Lower lobe of right lung (tissue), 2 donors: Measurements from ENCODE around the gene ESAM. TPM values are rescaled to one million over a fixed set of nuclear protein-coding genes. Genes with fewer than 3 reads are reported as not detected.

Experiments
- ATAC-seq, 2 donors: fragments of 200-7000 bp; cut with Tn5 transposase; one replicate each; pipeline ENCODE4 v1.9.1; 2020 to 2022; ENCODE audit warnings: mild to moderate bottlenecking in 2 of 2, moderate library complexity in 2 of 2
- DNase-seq: peaks from one replicate; pipeline ENCODE4 v3.0.0-alpha.2; 2020
- H3K27ac ChIP-seq: fragments of 200-600 bp; one replicate; pipeline ENCODE4 v1.8.0; 2022
- H3K27me3 ChIP-seq: fragments of 200-600 bp; one replicate; pipeline ENCODE4 v1.8.0; 2022; ENCODE audit warnings: low read depth
- H3K36me3 ChIP-seq: fragments of 200-600 bp; one replicate; pipeline ENCODE4 v1.8.0; 2022; ENCODE audit warnings: mild to moderate bottlenecking
- H3K4me1 ChIP-seq: fragments of 200-600 bp; one replicate; pipeline ENCODE4 v1.8.0; 2022
- H3K4me3 ChIP-seq: fragments of 200-600 bp; one replicate; pipeline ENCODE4 v1.8.0; 2022; ENCODE audit warnings: mild to moderate bottlenecking
- H3K9me3 ChIP-seq: fragments of 200-600 bp; one replicate; pipeline ENCODE4 v1.8.0; 2022
- CTCF ChIP-seq: fragments of 200-600 bp; IDR thresholded peaks from one replicate; pipeline ENCODE4 v1.8.0; 2022; ENCODE audit warnings: antibody characterized with exemption, mild to moderate bottlenecking
- intact Hi-C: fragments of 100-400 bp; cut with DNase I; formaldehyde crosslinking; loops from one replicate; pipeline ENCODE4 v1.11.0; 2022
- total RNA-seq: library from RNA; stranded (reverse); fragmentation: NEBNext Ultra II Directional; extraction: Animal tissue kit (Norgen Biotek cat#: 25700); gene quantifications from one replicate; pipeline ENCODE4 v1.2.1, GENCODE V29; 2021
- donor health status: DM: no; HTN: yes; CAD: no; lungs with severe emphysema.

ESAM gene
- total RNA-seq, 1 donor from 2014 or later, result 131 TPM

GRCh38 chr11:124761301-124762104 is 587 bp downstream of the ESAM start:
- Histone ChIP-seq H3K27me3 (peaks cover 42% of the 10 kb centered on the region), H3K36me3 (peaks cover 8% of the 10 kb centered on the region), H3K4me3 (peak overlapping the region; percentile 66), H3K27ac (peak overlapping the region; percentile 92), H3K9me3 (no peaks in the 10 kb centered on the region), H3K4me1 (peaks cover 65% of the 10 kb centered on the region)
- no peak for ATAC-seq
- intact Hi-C loops, result loop anchor here (10.0 kb wide), 1 partner anchor 97 kb away; no protein-coding TSS in a partner anchor
- DNase-seq, result no peak
- TF ChIP-seq CTCF, result peak; percentile 19

- H3K27ac ChIP-seq, result peak overlapping the region; percentile 92
- peaks cover 42% of the 10 kb centered on the region for H3K27me3 ChIP-seq
Observed at GRCh38 chr11:124760806-124761205, 1.3 kb downstream of the ESAM start.

DNA sequence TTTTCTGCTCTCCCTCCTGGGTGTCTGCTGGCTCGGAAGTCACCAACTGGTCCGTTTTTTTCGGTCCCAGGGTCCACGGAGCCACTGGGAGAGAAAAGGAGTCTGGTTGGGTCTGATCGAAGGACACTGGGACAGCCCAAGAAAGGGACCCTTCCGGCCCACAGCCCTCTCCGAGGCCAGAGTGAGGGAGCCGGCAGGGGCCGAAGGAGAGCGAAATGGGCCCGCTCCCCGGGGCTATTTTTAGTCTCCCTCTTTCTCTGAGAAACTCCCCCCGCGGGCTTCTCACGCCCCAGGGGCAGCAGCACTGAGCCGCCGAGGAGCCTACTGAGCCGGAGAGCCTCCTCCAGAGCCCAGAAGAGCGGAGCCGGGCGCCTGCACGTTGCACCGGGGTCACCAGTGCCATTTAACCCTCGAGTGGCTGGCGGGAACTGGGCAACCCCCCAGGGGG is 1.9 kb downstream of the ESAM start:
- intact Hi-C loops, result loop anchor here (10.0 kb wide), 1 partner anchor 95 kb away; no protein-coding TSS in a partner anchor
- peaks cover 73% of the 10 kb centered on the region for H3K4me1 ChIP-seq
- H3K9me3 ChIP-seq, result no peaks in the 10 kb centered on the region
- H3K36me3 ChIP-seq, result peaks cover 16% of the 10 kb centered on the region
- peak overlapping the region; percentile 92 for H3K27ac ChIP-seq
- peak in 1 of 2 donors; percentile 3 for ATAC-seq
- peaks cover 42% of the 10 kb centered on the region for H3K27me3 ChIP-seq
- TF ChIP-seq CTCF, result no peak
- no peak for DNase-seq
- H3K4me3 ChIP-seq, result peak overlapping the region; percentile 66

More at GRCh38 chr11:124760806-124761205, 1.3 kb downstream of the ESAM start:
- ATAC-seq, result no peak
- no peak for DNase-seq
- Histone ChIP-seq H3K9me3 (no peaks in the 10 kb centered on the region), H3K36me3 (peaks cover 10% of the 10 kb centered on the region), H3K4me3 (peak overlapping the region; percentile 66), H3K4me1 (peaks cover 68% of the 10 kb centered on the region)
- intact Hi-C loops, result loop anchor here (10.0 kb wide), 1 partner anchor 96 kb away; no protein-coding TSS in a partner anchor
- TF ChIP-seq CTCF, result no peak

DNA sequence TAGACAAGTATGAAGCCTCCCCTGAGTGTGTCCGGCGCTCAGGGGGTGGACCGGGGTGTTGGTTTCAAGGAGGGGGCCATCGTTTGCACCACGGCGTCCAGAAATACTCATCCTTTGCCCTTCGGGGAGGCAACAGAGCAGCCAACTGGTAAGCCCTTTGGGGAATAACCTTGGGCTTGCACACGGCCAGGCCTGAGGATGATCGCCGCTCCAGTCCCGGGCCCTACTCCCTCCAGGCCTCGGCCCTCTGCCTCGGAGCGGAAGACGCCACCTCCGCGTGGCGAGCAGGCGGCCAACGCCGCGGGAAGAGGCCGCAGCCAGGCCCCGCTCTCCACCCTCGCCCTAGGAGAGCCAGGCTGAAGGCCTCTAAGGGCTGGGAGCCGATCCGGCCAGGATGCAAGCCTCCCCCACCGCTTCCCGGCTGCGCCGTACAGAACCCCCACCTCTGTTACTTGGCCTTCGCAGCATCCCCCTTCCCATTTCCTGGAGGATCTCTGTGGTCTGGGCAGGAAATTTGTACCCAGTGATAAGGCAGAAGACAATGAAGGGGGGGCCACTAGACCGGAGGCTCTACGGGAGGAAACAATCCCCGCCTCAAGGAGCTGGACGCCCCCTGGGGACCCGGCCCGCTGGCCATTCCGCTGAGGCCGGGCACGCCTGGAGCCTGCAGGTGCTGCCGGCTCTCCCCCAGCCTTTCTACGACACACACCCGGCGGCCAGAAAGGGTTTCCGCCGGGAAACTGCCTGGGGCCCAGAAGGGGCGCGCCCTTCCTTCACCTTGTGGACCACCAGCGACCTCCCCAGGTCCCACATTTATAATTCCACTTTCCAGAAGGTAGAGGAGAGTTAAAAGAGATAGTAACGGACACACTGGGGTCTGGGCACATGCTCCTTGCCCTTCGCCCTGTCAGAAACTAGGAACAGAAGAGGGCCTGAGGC is 2.6 kb downstream of the ESAM start:
- ATAC-seq (peak; percentile 21 to 42), DNase-seq (no peak)
- TF ChIP-seq CTCF, result peak; percentile 14
- Histone ChIP-seq H3K36me3 (peaks cover 23% of the 10 kb centered on the region), H3K4me1 (peaks cover 71% of the 10 kb centered on the region), H3K9me3 (no peaks in the 10 kb centered on the region), H3K27me3 (peaks cover 42% of the 10 kb centered on the region), H3K4me3 (peak overlapping the region; percentile 66), H3K27ac (peak overlapping the region; percentile 92)
- intact Hi-C loops, result loop anchor here (10.0 kb wide), 1 partner anchor 95 kb away; no protein-coding TSS in a partner anchor
